Left renal pelvis (tissue), 4 donors: Measurements from ENCODE around the gene ZNF200. TPM values are rescaled to one million over a fixed set of nuclear protein-coding genes. Genes with fewer than 3 reads are reported as not detected.
"Not testable (repeated sequence)": the region's sequence is repeated elsewhere in the genome, so short reads cannot be mapped to it uniquely, and the experiment has no call there.

Experiments used
- DNase-seq, 4 donors: peaks; one replicate each; pipeline ENCODE4 v3.0.0-alpha.2; 2013; ENCODE audit warnings: low read depth in 4 of 4, low spot score in 3 of 4
- polyA plus RNA-seq, 4 donors: library from polyadenylated mRNA; unstranded; fragments of 120-200 nt; gene quantifications; one replicate each; pipeline ENCODE4 v1.2.1, GENCODE V29; 2013; ENCODE audit not compliant: insufficient read length in 4 of 4

Gene ZNF200, protein sequence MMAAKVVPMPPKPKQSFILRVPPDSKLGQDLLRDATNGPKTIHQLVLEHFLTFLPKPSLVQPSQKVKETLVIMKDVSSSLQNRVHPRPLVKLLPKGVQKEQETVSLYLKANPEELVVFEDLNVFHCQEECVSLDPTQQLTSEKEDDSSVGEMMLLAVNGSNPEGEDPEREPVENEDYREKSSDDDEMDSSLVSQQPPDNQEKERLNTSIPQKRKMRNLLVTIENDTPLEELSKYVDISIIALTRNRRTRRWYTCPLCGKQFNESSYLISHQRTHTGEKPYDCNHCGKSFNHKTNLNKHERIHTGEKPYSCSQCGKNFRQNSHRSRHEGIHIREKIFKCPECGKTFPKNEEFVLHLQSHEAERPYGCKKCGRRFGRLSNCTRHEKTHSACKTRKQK
- polyA plus RNA-seq = 10 to 100 TPM; 12.0 to 14.9 (median 13.5) TPM

DNA sequence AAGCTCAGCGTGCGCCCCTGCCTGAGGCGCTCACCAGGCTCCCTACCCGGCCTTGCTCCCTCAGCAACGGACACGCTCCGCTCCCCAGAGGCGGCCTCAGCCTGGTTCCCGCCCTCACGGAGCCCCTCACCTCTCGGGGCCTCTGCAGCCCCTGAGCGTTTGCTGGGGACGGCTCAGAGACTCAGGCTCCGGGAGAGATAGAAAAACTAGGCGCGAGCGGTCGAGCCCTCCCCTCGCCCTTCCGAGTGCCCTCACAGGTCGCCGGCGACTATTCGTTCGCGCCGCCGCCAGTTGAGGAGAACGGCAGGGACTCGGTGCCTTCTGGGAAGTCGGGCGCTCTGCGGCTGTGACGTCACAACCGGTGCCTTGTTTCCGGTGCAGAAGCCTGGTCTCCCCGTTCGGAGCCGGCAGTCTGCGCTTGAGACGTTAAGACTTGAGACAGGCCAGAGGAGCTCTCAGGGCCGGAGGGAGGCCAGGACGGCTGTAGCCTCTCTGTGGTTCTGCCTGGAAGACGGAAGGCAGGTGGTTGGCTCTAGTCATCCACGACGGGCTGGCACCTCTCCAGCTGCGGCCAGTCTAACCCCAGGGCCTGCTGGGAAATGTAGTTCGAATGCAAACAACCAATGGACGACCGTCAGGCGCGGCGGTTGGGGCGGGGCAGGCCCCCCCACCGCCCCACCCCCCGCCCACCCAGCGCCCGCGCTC, at the start of gene ZNF200:
TSS of gene ZNF200 (minus strand) at position 302 of the 705 bp plus-strand sequence. CDS start 1,403 bp downstream, outside the sequence.
- DNase-seq = peak; percentile 87 to 93 (median 90)

DNA sequence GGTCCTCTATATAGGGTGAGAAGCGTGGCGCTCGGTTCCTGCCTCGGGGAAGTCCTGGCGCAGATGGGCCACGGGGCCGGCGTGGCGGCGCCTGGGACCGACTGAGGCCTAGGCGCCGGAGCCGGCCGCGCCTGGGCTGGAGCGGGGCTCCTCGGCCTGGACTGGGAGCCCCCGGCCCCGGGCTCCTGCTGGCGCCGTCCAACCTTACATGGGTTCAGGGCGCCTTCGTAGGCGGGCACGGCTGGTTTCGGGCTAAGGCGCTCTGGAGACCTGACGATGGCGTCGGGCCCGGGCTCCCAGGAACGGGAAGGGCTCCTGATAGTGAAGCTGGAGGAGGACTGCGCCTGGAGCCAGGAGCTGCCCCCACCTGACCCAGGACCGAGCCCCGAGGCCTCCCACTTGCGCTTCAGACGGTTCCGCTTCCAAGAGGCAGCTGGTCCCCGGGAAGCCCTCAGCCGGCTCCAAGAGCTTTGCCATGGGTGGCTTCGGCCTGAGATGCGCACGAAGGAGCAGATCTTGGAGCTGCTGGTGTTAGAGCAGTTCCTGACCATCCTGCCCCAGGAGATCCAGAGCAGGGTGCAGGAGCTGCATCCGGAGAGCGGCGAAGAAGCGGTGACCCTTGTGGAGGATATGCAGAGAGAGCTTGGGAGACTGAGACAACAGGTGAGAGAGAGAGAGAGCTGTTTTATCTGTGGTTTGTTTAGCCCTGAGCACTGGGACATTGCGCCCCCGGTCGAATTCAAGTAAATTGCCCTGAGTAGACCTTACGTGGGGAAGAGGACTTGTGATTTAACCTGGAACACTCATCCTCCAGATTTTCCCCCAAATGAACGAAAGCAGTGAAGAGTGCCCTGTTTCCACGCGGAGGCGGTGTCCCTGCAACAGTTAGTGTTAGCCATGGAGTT, 48.8 kb upstream of the ZNF200 start:
- DNase-seq = no peak

DNA sequence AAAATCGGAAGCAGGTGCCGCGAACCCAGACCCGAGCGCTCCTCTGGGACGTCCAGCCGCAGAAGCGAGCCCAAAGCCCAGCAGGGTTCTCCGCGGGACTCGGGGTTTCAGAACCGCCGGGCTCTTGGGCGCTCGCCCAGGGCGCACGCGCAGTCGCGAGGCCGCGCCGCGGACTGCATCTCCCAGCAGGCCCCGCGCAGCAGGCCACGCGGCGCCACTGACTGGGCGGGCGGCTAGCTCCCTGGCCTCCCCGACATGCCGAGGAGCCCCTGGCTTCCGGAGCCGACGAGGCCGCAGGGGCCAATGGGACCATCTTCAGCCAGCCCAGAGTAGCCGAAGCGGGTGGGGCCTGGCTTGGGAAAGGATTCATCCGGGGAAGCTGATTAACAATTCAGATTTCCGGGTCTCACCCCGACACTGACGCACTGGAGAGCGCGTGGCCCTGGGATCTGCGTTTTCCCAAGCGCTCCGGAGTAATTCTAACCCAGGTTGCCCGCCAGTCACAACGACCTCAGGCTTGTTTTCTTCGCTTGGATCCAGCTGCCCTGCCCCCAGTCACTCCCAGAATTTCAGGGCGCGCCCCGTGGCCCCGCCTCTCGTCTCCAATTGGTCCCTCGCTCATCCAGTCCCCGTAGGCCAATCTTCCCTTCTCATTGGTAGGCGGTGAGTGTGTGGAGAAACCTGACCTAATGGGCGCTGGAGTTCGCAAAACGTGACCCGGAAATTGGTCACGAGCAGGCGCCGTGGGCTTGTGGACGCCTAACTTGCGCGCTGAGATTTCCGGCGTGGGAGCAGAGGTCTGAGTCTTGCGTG, 48.0 kb upstream of the ZNF200 start, which contains the start of gene ZNF263:
TSS of gene ZNF263 (plus strand) at position 762 of the 813 bp plus-strand sequence. CDS start 328 bp downstream, outside the sequence.
- DNase-seq = peak; percentile 92 to 97 (median 95)

DNA sequence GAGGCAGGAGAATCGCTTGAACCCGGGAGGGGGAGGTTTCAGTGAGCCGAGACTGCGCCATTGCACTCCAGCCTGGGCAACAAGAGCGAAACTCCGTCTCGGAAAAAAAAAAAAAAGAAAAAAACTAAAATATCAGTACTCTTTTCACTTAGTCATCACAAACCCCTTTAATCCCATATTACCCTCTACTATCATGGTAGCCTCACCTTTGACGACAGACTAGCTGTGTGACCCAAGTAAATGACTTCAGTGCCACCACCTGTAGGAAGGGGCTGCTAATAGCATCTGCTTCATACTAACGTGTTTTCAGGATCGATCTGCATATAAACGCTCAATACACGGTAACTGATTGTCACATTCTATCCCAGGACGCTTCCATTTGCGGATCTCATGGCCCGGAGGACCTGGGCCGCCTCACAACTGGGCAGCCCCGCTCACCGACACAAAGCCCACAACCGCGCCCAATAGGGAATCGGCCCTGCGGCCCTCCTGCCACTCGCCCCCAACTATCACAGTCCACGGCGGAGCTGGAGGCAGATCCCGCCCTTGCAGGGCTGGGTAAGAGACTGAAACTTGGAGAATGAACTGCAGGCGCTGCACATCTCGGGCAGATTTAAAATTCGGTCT, 47.3 kb upstream of the ZNF200 start:
- DNase-seq = no peak

DNA sequence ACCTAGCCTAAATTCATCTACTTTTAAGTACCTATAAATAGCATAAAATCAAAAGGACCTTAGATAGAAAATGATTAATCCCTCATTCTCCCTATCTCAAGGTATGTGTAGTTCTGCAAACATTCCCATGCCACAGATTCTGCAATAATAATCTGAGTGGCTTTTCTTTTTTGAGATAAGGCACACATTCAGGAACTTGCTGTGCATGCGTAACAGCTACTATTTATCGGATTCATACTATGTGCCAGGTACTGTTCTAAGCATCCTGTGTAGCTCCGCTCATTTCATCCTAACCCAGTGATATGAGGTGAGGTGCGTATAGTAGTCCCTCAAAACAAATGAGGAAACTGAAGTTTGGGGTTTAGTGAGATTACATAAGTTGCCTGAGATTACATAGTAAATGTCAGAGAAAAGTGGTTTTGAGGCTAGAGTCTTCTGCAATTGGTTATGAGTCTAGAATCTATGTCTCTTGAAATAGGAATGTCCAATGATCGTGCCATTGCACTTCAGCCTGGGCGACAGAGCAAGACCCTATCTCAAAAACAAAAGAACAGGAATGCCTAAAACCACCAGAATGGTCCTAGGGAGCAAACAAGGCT, 46.4 kb upstream of the ZNF200 start:
- DNase-seq = no peak

DNA sequence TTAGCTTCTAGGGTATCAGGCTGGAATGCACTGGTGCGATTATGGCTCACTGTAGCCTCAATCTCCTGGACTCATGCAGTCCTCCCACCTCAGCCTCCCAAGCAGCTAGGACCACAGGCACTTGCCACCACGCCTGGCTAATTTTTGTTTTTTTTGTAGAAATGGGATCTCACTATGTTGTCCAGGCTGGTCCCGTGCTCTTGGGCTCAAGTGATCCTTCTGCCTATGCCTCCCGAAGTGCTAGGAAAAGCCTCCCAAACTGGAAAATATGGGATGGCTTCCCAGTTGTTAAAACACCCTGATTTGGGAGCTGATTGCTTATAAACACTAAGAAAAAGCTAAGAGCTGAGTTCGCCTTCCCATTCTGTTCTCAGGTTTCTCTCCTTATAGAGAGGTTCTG, 41.7 kb upstream of the ZNF200 start:
- DNase-seq = no peak

DNA sequence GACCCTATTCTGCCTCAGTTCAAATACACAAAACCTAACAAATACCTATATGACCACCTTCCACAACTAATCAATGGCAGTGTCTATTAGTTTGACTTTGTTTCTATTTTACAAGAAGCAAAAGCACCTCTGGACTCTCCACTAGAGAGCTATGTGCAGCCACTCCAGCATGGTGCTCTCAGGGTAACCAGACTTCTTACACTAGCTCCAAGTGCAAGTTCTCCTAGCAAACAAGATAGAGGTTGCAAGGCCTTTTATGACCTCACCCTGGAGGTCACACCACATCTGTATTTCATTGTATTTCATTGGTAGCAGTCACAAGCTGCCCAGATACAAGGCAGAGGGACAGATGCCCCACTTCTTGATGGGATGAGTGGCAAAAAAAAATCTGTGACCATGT, 40.0 kb upstream of the ZNF200 start:
- DNase-seq = no peak

DNA sequence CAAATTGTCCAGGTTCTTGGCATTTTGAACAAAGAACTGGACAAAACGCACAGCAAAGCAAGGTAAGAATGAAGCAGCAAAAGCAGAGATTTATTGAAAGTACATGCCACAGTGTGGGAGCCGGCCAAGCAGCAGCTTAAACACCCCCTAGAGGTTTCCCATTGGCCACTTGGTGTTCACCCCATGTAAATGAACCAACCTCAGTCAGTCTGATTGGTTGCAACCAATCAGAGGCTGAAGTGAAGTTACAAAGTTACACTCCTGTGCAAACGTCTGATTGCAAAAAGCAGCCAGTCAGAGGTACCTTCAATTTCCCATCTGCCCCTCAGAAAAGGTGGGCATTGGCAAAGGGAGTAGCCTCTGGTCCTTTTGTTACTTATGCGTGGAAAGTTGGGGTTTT, 39.5 kb upstream of the ZNF200 start:
- no peak for DNase-seq

DNA sequence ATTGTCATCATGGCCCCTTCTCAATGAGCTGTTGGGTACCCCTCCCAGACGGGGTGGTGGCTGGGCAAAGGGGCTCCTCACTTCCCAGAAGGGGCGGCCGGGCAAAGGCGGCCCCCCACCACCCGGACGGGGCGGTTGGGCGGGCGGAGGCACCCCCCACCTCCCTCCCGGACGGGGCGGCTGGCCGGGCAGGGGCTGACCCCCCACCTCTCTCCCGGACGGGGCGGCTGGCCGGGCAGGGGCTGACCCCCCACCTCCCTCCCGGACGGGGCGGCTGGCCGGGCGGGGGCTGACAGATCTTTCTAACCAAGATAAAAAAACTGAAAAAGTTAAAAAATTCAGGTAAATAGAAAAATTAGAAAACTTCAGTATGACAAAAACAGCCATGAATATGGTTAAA, 36.3 kb upstream of the ZNF200 start:
- not testable (repeated sequence) for DNase-seq

DNA sequence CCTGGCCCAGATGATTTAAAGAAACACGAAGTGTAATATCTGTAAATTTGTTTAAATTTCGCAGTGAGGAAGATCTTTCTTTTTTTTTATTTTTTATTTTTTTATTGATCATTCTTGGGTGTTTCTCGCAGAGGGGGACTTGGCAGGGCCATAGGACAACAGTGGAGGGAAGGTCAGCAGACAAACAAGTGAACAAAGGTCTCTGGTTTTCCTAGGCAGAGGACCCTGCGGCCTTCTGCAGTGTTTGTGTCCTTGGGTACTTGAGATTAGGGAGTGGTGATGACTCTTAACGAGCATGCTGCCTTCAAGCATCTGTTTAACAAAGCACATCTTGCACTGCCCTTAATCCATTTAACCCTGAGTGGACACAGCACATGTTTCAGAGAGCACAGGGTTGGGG, 35.8 kb upstream of the ZNF200 start:
- DNase-seq = not testable (repeated sequence)

DNA sequence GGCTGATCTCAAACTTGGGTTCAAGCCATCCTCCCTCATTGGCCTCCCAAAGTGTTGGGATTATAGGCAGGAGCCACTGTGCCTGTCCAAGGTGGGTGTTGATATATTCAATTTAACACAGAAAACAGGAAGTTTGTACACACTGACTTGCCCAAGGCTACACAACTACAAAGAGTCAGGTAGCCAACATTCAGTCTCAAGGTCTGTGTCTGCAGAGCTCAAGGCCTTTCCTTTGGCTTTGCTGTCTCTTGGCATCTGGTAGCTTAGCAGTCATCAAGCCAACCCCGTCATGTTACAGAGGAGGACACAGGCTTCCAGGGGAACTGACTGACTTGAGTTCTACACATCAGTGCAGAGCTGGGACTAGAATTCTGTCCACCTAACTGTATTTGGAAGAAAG, 33.3 kb upstream of the ZNF200 start:
- no peak for DNase-seq

DNA sequence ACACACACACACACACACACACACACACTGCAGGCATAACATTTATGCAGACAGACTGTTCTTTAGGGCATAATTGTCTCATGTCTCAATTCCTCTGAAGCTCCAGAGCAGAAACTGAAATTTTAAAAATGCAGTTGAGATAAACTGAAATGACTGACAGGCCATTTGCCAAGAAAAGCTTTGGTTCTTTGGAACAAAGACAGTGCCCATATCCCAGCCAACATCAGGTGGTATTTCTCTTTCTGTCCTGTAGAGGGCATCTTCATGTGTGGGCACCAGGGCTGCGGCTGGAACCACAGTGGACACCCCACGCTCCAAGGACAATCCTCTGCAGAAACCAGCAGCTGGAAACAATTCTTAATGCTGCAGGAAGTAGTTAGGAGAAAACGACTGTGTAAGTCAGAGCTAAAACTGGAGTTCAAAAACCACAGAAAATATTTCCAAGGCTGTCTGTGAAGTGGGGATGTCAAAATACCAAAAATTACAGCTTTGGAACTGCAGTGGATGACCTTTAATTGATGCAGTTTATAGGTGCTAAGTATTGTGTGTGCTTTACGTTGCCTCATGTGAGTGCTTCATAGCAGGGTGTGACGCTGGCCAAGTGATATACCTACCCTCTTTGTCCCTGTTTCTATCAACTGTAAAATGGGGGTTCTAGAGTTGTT, 32.0 kb upstream of the ZNF200 start:
- DNase-seq = no peak

DNA sequence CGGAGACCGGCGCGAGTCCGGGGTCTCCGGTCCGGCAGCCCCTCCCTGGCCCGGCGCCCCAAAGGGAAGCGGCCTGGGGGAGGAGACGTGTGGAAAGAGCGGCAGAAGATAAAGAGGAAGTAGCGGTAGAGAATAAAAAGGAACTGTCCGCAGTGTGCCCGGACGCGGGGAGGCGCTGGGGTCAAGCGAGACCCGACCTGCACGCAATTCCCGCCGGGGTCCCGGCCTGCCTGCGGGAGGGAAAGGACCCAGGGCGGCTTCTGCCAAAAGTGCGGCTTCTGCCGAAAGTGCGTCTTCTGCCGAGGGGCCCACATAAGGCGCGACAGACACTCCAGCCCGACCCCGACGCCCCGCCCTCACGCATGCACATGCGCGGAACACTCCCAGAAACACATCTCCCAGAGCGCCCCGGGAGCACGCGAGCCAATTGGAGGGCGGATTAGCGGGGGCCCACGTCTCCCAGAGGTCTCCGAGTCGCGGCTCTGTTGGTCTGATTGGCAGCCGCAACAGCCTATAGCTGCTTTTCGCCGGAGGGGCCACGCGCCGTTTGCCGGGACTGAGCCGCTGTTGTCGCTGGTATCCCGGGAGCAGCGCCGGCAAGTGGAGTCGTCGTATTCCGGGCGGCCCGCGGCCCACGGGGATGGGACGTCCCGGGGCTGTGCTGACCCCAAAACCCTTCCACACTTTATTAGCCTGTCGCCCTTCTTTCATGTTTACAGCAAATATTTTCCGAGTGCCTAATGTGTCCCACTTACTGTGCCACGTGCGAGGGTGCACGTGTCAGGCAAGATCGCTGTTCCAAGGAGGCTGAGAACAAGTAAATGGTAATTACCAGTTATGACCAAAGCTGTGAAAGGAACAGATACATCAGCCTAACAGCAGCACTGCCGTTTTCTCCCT, 29.4 kb upstream of the ZNF200 start:
- peak; percentile 85 to 93 (median 90) for DNase-seq

DNA sequence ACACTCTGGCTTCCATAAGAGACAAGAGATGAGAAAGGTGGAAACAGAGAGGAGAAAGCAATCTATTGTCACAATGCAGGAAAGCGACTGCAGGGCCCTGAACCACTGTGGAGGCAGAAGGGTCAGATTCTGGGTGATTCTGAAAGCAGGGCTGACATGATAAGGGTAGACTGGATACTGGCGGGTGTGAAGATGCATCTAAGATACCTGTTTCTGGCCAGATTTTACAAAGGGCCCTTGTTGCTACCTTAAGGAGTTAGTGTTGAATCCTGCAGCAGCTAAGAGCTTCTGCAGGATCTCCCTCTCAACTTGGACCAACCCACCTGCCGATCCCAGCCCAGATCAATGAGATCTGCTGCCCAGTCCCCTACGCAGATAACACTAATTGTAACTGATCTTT, 27.6 kb upstream of the ZNF200 start:
- no peak for DNase-seq

DNA sequence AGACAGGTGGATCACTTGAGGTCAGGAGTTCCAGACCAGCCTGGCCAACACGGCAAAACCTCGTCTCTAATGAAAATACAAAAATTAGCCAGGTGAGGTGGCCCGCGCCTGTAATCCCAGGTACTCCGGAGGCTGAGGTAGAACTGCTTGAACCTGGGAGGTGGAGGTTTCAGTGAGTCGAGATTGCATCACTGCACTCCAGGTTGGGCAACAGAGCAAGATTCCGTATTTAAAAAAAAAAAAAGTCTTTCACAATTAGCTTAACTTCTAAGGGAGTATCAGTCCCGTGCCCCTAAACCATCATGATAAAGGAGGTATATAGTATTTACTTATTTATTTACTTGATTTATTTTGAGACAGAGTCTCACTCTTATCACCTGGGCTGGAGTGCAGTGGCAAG, 24.9 kb upstream of the ZNF200 start:
- no peak for DNase-seq

DNA sequence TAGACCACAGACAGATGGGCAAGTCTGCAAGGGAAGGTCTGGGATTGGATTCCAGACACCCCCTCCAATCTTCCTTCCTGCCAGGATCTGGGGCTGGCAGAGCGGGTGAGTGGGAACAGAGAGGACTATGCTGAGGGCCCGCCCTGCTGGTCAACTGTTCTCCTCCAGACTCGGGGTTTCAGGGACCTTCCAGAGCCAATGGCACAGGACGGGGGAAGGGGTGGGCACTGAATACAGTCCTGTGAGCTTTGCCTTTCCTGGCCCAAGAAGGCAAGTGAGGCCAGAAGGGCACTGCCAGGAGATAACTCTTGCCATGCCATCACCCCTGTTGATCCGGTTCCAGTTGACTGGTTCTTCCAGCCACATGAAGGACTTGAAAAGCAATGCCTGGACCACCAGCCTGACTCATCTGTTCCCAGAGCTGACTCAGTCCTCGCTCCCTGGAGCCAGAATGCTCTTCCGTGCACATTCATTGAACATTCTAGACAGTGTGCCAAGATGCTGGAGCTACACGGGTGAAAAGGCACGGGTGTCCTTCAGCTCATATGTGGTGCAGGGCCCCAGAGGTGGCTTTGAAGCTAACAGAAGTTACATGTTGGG, 22.0 kb upstream of the ZNF200 start:
- DNase-seq = no peak
